Neutrophil (primary cell): Measurements from ENCODE around the gene TSPO2.

Source experiments
- H3K27ac ChIP-seq: fragments of 200-600 bp; sonication (generic); 2 replicates; pipeline ENCODE4 v1.5.1; 2016; ENCODE audit warnings: mild to moderate bottlenecking, moderate library complexity
- H3K27me3 ChIP-seq: fragments of 200-600 bp; sonication (generic); 2 replicates; pipeline ENCODE4 v1.6.0; 2016; ENCODE audit warnings: mild to moderate bottlenecking
- H3K36me3 ChIP-seq: fragments of 200-600 bp; sonication (generic); 2 replicates; pipeline ENCODE4 v1.5.1; 2017
- H3K4me1 ChIP-seq, 2 experiments: fragments of 200-600 bp in 1 of 2; sonication (generic) in 1 of 2; 1 replicate in 1 of 2; 2 replicates in 1 of 2; pipeline versions ENCODE4 v1.5.1 to v1.6.1; 2013 to 2016; ENCODE audit warnings: low read depth in 1 of 2, low read length in 1 of 2, mild to moderate bottlenecking in 1 of 2, moderate library complexity in 1 of 2; ENCODE audit not compliant: control insufficient read depth in 1 of 2, insufficient read depth in 1 of 2
- H3K4me3 ChIP-seq, 2 experiments: fragments of 200-600 bp in 1 of 2; sonication (generic) in 1 of 2; 1 replicate in 1 of 2; 2 replicates in 1 of 2; pipeline ENCODE4 v1.5.1; 2013 to 2016; ENCODE audit warnings: low read depth in 1 of 2, low read length in 1 of 2, mild to moderate bottlenecking in 1 of 2, moderate library complexity in 1 of 2
- H3K9me3 ChIP-seq: fragments of 200-600 bp; sonication (generic); 2 replicates; pipeline ENCODE4 v1.5.1; 2016
- CTCF ChIP-seq: fragments of 200-600 bp; sonication (generic); IDR thresholded peaks from 2 replicates; pipeline ENCODE4 v1.5.1; 2016; ENCODE audit warnings: antibody characterized with exemption

Gene TSPO2

GRCh38 chr6:41047745-41048732 lies 5.8 kb downstream of the TSPO2 start:
- Histone ChIP-seq H3K27me3 (no peaks in the 10 kb centered on the region), H3K9me3 (no peaks in the 10 kb centered on the region), H3K4me1 (peaks cover 10 to 13% of the 10 kb centered on the region in 2 experiments), H3K36me3 (no peaks in the 10 kb centered on the region), H3K4me3 (no peak overlapping the region), H3K27ac (no peak overlapping the region)
- TF ChIP-seq CTCF = no peak

DNA sequence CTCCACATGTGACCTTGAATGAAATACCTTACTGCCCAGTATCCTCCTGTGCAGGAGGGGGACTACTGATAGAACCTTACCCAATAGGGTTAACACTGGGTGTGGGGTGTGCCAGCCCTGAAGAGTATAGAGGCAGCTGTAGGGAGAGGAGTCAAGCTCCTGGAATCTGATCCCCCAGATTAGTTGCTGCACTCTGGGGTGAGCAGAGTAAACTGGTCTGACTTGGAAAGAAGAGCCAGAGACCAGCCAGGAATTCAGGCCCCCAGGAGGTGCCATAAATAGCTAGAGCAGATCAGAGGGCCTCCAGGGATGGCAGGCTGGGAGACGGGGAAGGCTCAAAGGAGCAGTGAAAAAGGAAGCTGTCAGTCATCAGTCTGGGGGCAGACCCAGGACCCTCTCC lies 7.3 kb downstream of the TSPO2 start:
- H3K36me3 ChIP-seq = no peaks in the 10 kb centered on the region
- H3K27ac ChIP-seq = no peak overlapping the region
- peaks cover 10 to 13% of the 10 kb centered on the region in 2 experiments for H3K4me1 ChIP-seq
- H3K4me3 ChIP-seq = no peak overlapping the region
- no peaks in the 10 kb centered on the region for H3K27me3 ChIP-seq
- TF ChIP-seq CTCF = no peak
- no peaks in the 10 kb centered on the region for H3K9me3 ChIP-seq

DNA sequence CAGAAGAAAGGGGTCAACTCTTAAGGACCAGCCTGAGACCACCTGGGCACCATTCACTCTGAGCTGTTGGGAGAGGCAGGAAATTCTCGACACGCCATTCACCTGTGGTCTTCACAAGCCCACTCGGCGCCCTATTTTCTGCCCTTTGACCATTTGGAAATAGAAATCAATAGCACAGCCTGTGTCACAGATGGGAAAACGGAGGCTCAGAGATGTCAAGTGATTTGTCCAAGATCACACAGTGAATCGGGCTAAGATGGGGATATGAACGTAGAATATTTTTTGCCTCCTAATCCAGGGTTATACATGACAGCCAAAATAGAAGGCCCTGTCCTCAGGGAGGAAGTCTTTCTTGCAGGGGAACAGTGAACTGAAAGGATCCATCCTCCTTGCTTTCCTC lies 7.7 kb downstream of the TSPO2 start:
- peaks cover 10 to 13% of the 10 kb centered on the region in 2 experiments for H3K4me1 ChIP-seq
- no peak overlapping the region for H3K4me3 ChIP-seq
- no peak overlapping the region for H3K27ac ChIP-seq
- no peaks in the 10 kb centered on the region for H3K36me3 ChIP-seq
- H3K9me3 ChIP-seq = no peaks in the 10 kb centered on the region
- TF ChIP-seq CTCF = no peak
- no peaks in the 10 kb centered on the region for H3K27me3 ChIP-seq

- no peaks in the 10 kb centered on the region for H3K27me3 ChIP-seq
- no peaks in the 10 kb centered on the region for H3K9me3 ChIP-seq
- no peak for TF ChIP-seq CTCF
- H3K36me3 ChIP-seq = no peaks in the 10 kb centered on the region
- no peak overlapping the region for H3K4me3 ChIP-seq
- no peak overlapping the region for H3K27ac ChIP-seq
- peaks cover 10 to 13% of the 10 kb centered on the region in 2 experiments for H3K4me1 ChIP-seq
Measured at GRCh38 chr6:41050536-41050935, 8.3 kb downstream of the TSPO2 start.

- H3K27ac ChIP-seq = peak overlapping the region; percentile 58
- H3K4me1 ChIP-seq = peaks cover 10 to 13% of the 10 kb centered on the region in 2 experiments
- H3K4me3 ChIP-seq = no peak overlapping the region
- no peaks in the 10 kb centered on the region for H3K36me3 ChIP-seq
- no peaks in the 10 kb centered on the region for H3K27me3 ChIP-seq
- no peaks in the 10 kb centered on the region for H3K9me3 ChIP-seq
- TF ChIP-seq CTCF = no peak
Measured at GRCh38 chr6:41051873-41052272, 9.6 kb downstream of the TSPO2 start.
